Ureter (tissue), 1 donor: Measurements from ENCODE around the gene NIT1. TPM values are rescaled to one million over a fixed set of nuclear protein-coding genes. Genes with fewer than 3 reads are reported as not detected.

ENCODE experiments used
- DNase-seq: peaks from one replicate; pipeline ENCODE4 v3.0.0-alpha.2; 2020; ENCODE audit warnings: low spot score
- total RNA-seq: library from RNA; stranded (reverse); gene quantifications from one replicate; pipeline ENCODE4 v1.2.4, GENCODE V29; 2023
- donor health status: DM: yes; HTN: yes; CAD: no.

Gene NIT1
- total RNA-seq, 1 donor from 2014 or later, result 34.7 TPM

GRCh38 chr1:161157867-161158266 lies 40.0 kb downstream of the NIT1 start:
- no peak for DNase-seq

- DNase-seq, result no peak
Observed at GRCh38 chr1:161158316-161159010, 40.6 kb downstream of the NIT1 start.

DNA sequence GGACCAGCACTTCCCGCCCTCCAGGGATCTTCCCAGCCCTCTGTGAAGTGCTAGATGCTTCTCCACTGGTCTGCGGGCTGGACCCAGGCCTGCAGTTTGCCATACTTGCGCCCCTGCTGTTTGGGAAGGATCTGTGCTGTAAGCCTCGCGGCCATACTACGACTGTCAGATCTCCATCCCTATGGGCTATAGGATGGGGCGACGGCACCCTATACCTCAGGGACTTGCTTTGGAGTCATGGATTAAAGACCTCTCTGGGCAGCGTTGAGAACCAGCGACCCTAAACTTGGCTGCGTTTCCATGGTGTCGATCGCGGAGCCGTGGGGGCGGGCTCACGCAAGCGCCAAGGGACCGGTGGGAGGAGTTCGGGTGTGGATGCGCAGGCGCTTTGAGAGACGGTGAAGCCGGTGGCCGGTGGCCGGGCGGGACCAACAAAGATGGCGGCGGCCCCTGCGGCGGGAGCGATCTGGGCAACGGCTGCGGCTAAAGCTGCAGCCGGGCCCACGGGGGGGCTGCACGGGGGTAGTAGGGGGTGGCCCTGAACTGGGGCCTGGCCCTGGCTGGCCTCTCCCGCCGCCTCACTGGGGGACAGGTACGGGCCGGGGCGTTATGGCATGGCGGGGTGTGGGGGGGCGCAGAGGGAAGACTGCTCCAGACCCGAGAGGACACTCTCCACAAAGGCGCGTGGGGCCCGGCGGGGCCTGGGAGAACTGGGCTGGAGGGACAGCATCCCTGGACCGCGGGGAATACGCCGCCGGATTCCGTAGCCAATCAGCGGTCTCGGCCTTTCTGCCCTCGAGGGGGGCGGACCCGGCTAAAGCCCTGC lies 41.4 kb downstream of the NIT1 start, which contains the start of gene USP21:
USP21 (plus strand) TSS at position 414 of the 826 bp plus-strand sequence. CDS start 1,141 bp downstream, outside the sequence.
- peak; percentile 95 for DNase-seq

DNA sequence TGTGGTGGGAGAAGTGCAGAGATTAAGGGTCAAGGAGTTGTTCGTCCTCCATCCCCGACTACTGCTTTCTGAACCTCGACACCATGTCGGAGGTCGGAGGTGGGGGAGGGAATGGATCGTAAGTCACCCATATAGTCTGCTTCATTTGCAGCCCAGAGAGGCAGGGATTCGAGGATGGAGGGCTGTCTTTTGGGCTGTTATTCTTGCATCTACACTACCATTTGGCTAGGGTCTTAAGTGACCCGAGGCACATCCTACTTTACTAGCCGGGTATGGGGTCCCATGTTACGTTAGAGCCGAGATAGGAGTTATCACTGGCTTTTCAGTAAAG lies 42.0 kb downstream of the NIT1 start:
- no peak for DNase-seq

DNA sequence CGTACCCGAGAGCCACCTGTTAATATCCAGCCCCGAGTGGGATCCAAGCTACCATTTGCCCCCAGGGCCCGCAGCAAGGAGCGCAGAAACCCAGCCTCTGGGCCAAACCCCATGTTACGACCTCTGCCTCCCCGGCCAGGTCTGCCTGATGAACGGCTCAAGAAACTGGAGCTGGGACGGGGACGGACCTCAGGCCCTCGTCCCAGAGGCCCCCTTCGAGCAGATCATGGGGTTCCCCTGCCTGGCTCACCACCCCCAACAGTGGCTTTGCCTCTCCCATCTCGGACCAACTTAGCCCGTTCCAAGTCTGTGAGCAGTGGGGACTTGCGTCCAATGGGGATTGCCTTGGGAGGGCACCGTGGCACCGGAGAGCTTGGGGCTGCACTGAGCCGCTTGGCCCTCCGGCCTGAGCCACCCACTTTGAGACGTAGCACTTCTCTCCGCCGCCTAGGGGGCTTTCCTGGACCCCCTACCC lies 42.8 kb downstream of the NIT1 start:
- DNase-seq, result no peak

DNA sequence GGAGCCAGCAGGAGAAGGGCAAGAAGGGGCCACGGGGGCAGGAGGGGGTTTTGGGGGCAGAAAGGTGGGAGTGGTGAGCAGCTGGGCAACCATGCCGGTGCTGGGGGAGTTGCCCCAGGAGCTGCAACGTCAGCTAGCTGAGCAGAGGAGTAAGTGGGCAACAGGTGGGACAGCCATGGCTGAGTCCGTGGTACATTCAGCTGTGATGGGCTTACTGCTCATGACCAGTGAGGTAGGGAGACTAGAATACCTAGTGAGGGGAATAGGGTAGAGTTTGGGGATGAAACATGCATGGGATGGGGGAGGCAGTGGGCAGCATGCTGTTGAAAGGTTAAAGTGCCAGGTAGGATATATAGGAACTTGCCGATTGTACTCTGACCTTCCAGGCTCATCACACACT lies 43.7 kb downstream of the NIT1 start:
- no peak for DNase-seq

DNA sequence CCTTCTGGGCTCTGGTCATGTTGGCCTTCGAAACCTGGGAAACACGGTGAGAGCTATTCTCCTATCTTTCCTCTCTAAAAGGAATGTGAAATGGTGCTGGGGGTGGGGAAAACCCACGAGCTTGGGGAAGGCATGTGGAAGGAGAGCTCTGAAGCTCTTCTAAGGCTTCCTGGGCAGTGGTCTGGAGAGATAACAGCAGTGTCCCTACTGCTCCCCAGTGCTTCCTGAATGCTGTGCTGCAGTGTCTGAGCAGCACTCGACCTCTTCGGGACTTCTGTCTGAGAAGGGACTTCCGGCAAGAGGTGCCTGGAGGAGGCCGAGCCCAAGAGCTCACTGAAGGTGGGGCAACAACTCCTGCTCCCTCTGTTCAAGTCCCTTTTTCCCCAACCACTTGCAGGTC lies 44.1 kb downstream of the NIT1 start:
- DNase-seq, result no peak

DNA sequence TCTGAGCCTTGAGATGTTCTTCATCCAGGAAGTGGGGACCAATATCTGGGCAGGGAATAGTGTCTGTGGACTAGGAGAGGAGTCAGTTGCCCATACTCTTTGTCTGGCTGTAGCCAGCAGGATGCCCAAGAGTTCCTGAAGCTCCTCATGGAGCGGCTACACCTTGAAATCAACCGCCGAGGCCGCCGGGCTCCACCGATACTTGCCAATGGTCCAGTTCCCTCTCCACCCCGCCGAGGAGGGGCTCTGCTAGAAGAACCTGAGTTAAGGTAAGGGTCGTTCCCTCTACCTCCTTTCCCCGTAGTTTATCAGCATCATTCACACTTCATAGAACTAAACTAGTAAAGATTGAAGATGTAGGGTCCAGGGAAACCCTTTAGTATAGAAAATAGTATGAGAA lies 44.9 kb downstream of the NIT1 start:
- no peak for DNase-seq

GRCh38 chr1:161163793-161164192 lies 45.9 kb downstream of the NIT1 start:
- no peak for DNase-seq

DNA sequence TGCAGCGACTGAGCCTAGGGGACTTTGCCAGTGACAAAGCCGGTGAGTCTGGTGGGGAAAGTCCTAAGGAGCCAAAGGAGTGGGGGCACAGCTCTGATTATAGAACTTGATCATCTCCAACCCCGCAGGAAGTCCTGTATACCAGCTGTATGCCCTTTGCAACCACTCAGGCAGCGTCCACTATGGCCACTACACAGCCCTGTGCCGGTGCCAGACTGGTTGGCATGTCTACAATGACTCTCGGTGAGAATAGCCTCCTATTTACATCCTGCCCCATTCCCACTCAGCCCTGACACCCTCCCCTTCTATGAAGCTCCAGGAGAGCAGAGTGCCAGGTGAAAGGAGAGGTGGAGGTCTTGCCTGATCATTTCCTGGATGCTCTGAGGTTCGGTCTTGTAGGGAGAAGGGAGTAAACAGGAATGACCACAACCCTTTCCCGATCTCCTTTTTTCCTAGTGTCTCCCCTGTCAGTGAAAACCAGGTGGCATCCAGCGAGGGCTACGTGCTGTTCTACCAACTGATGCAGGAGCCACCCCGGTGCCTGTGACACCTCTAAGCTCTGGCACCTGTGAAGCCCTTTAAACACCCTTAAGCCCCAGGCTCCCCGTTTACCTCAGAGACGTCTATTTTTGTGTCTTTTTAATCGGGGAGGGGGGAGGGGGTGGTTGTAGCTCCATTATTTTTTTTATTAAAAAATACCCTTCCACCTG lies 47.2 kb downstream of the NIT1 start:
- DNase-seq, result no peak

DNA sequence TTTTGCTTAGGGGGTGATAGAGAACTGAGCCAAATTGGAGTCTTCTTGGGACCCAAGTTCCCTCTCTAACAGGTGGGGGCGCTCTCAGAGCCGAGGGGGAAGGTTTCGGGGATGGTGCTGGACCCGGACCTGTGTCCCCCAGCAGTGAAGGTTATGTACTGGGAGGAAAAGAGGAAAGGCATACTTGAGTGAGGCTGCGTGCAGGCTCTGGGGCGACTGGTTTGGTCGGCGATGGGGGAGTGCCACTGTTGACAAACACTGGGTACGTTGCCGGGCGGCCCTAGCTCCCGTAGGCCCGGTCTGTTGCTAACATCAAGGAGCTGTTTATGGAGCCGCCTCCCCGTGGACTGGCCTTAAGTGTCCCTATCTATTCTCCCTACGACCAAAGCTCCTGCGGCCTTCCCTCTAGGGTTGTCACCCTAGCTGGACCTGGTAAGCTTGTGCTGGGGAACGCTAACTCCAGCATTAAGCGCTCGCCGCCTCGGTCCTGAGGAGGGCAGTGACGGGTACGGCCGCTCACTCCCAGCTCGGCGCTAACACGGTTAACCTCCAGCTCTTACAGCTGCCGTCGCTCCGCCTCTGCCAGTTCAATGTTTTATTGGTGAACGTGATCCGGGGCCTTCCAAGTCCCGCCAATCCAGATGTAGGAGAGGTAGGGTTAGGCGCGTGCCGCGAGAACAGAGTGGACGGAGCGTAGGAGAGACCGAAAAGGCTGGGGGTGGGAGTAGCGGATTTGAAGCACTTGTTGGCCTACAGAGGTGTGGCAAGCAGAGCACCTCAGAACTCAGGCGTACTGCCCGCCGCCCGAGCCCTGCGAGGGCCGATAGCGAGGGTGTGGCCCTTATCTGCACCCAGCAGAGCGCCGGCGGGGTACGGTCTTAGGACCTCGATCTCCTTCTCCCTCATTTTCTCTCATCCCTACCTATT lies 48.1 kb downstream of the NIT1 start, which contains the start of gene PPOX:
PPOX (plus strand) TSS at position 685 of the 927 bp plus-strand sequence. CDS start 422 bp downstream, outside the sequence.
- DNase-seq, result peak; percentile 97

- DNase-seq, result no peak
Observed at GRCh38 chr1:161166669-161167548, 49.0 kb downstream of the NIT1 start.

- no peak for DNase-seq
Observed at GRCh38 chr1:161168906-161169305, 51.0 kb downstream of the NIT1 start.

Other genes with a start within 250 kb of the NIT1 start
- 16.8 TPM for gene ITLN1, start 232.9 kb upstream of the NIT1 start, total RNA-seq
- not detected for gene ITLN2, start 163.3 kb upstream of the NIT1 start, total RNA-seq
- gene F11R, start 97.0 kb upstream of the NIT1 start, total RNA-seq, result 166 TPM
- 79.8 TPM for gene TSTD1, start 79.1 kb upstream of the NIT1 start, total RNA-seq
- gene USF1, start 72.1 kb upstream of the NIT1 start, total RNA-seq, result 70.7 TPM
- 12.1 TPM for gene ARHGAP30, start 48.2 kb upstream of the NIT1 start, total RNA-seq
- 75.6 TPM for gene NECTIN4, start 28.5 kb upstream of the NIT1 start, total RNA-seq
- gene KLHDC9, start 19.7 kb upstream of the NIT1 start, total RNA-seq, result 13.0 TPM
- gene PFDN2, start 68 bp upstream of the NIT1 start, total RNA-seq, result 39.2 TPM
- 34.0 TPM for gene DEDD, start 14.6 kb downstream of the NIT1 start, total RNA-seq
- 89.2 TPM for gene UFC1, start 35.9 kb downstream of the NIT1 start, total RNA-seq
- 29.1 TPM for gene USP21, start 41.4 kb downstream of the NIT1 start, total RNA-seq
- gene PPOX, start 48.3 kb downstream of the NIT1 start, total RNA-seq, result 26.8 TPM
- 26.6 TPM for gene B4GALT3, start 59.4 kb downstream of the NIT1 start, total RNA-seq
- 42.6 TPM for gene ADAMTS4, start 80.9 kb downstream of the NIT1 start, total RNA-seq
- gene NDUFS2, start 84.3 kb downstream of the NIT1 start, total RNA-seq, result 94.1 TPM
- gene FCER1G, start 97.2 kb downstream of the NIT1 start, total RNA-seq, result 11.3 TPM
- not detected for gene APOA2, start 105.5 kb downstream of the NIT1 start, total RNA-seq
- 17.5 TPM for gene TOMM40L, start 108.0 kb downstream of the NIT1 start, total RNA-seq
- not detected for gene NR1I3, start 120.1 kb downstream of the NIT1 start, total RNA-seq
- gene PCP4L1, start 140.6 kb downstream of the NIT1 start, total RNA-seq, result 66.5 TPM
- gene MPZ, start 191.9 kb downstream of the NIT1 start, total RNA-seq, result 3.1 TPM
- 169 TPM for gene SDHC, start 196.3 kb downstream of the NIT1 start, total RNA-seq
- gene CFAP126, start 249.8 kb downstream of the NIT1 start, total RNA-seq, result not detected